Measurements from ENCODE around the gene RGS6. TPM values are rescaled to one million over a fixed set of nuclear protein-coding genes. Genes with fewer than 3 reads are reported as not detected.

RGS6 gene
- total RNA-seq, 1 donor from 2014 or later: not detected

GRCh38 chr14:72563676-72564075 lies 631.4 kb downstream of the RGS6 start:
- Histone ChIP-seq H3K36me3 (ENCODE audit: control insufficient read depth, insufficient read depth, low read length) (no peaks in the 10 kb centered on the region), H3K4me3 (ENCODE audit: low read depth, low read length) (no peak overlapping the region), H3K27me3 (ENCODE audit: control insufficient read depth, insufficient read depth, low read length) (no peaks in the 10 kb centered on the region)
- no peak for TF ChIP-seq CTCF (IDR thresholded peaks at IDR 0.05; ENCODE audit: insufficient read depth, low read length, poor library complexity, severe bottlenecking)
- no peak for DNase-seq (ENCODE audit: low read depth)

DNA sequence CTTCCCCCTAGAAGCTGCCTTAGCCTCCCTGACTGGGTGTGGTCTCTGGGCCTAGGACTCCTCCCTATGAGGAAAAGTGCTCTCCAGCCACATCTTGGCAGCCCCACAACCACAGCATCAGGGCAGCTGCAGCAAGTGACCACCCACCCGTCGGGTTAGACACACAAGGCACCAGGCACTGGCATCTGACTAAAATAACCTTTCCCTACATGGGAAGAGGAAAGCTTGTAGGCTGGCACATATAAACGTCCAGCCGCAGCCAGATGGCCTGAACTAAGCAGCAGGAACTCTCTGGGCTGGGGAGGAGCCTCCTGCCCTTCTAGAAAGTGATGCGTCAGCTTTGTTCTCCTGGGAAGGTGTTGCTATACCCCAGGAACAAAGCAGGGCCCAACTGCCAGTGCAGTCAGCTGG lies 632.9 kb downstream of the RGS6 start:
- TF ChIP-seq CTCF (IDR thresholded peaks at IDR 0.05; ENCODE audit: insufficient read depth, low read length, poor library complexity, severe bottlenecking): no peak
- no peak overlapping the region for H3K4me3 ChIP-seq (ENCODE audit: low read depth, low read length)
- no peak for DNase-seq (ENCODE audit: low read depth)
- no peaks in the 10 kb centered on the region for H3K27me3 ChIP-seq (ENCODE audit: control insufficient read depth, insufficient read depth, low read length)
- H3K36me3 ChIP-seq (ENCODE audit: control insufficient read depth, insufficient read depth, low read length): no peaks in the 10 kb centered on the region

GRCh38 chr14:72565917-72566316 lies 633.7 kb downstream of the RGS6 start:
- H3K4me3 ChIP-seq (ENCODE audit: low read depth, low read length): no peak overlapping the region

DNA sequence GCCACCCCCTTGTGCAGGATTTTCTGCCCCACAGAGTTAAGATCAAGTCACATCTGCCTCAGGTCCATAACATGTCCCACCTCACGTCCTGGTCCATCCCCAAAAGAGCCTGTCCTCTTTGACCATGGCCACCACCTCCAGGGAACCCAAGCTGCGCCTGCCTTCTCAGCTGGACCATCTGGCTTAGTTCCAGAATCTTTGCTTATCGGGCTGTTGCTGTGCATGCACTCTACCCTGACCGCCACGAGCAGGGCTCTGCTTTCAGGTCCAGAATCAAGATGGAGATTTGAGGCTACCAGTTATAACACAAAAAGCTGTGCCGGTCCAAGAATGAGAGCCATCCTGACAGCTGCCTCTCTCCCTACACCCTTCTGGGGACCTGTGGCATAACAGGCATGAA lies 635.0 kb downstream of the RGS6 start:
- Histone ChIP-seq H3K4me3 (ENCODE audit: low read depth, low read length) (no peak overlapping the region), H3K36me3 (ENCODE audit: control insufficient read depth, insufficient read depth, low read length) (no peaks in the 10 kb centered on the region), H3K27me3 (ENCODE audit: control insufficient read depth, insufficient read depth, low read length) (no peaks in the 10 kb centered on the region)
- DNase-seq (ENCODE audit: low read depth): no peak
- TF ChIP-seq CTCF (IDR thresholded peaks at IDR 0.05; ENCODE audit: insufficient read depth, low read length, poor library complexity, severe bottlenecking): no peak

More at GRCh38 chr14:72565917-72566316, 633.7 kb downstream of the RGS6 start:
- Histone ChIP-seq H3K27me3 (ENCODE audit: control insufficient read depth, insufficient read depth, low read length) (no peaks in the 10 kb centered on the region), H3K36me3 (ENCODE audit: control insufficient read depth, insufficient read depth, low read length) (no peaks in the 10 kb centered on the region)
- no peak for TF ChIP-seq CTCF (IDR thresholded peaks at IDR 0.05; ENCODE audit: insufficient read depth, low read length, poor library complexity, severe bottlenecking)
- DNase-seq (ENCODE audit: low read depth): no peak

DNA sequence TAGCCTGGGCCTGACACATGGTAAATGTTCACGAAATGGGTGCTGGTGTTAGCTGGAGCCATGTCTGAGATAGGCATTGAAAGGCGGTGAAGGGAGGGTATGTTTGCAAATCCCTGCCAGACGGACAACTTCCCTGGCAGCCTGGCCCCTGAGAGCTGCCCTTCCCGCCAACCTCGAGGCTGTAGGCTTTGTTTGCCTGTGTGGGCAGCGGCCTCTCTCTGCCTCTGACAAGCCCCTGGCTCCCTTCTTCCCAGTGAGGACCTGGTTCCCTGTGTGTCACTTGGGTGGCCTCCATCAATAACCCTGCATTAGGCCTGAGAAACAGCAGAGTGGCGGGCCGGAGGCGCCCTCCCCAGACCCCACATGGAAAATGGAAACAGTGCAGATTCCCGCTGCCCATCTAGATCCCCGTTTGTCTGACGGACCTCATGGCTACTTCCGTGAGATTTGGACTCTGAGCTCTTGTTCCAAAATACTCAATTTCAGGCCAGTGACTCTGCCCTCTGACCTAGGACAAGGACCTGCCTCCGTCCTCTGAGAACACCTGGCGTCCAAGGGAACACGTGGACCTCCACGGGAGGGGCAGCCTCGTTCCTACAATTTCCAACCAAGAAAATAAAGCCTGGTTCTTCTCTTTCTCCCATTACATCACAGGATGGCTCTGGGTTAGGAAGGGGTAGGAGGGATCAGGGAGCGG lies 636.2 kb downstream of the RGS6 start:
- Histone ChIP-seq H3K4me3 (ENCODE audit: low read depth, low read length) (no peak overlapping the region), H3K36me3 (ENCODE audit: control insufficient read depth, insufficient read depth, low read length) (no peaks in the 10 kb centered on the region), H3K27me3 (ENCODE audit: control insufficient read depth, insufficient read depth, low read length) (no peaks in the 10 kb centered on the region)
- TF ChIP-seq CTCF (IDR thresholded peaks at IDR 0.05; ENCODE audit: insufficient read depth, low read length, poor library complexity, severe bottlenecking): no peak
- no peak for DNase-seq (ENCODE audit: low read depth)
